Midbrain (tissue), 1 donor: ENCODE data around the gene SEPTIN10.
"Not testable (repeated sequence)": the region's sequence is repeated elsewhere in the genome, so short reads cannot be mapped to it uniquely, and the experiment has no call there.

Experiments
- DNase-seq: peaks from one replicate; lab custom pipeline; 2025; lab: John Stamatoyannopoulos, UW

Gene SEPTIN10

DNA sequence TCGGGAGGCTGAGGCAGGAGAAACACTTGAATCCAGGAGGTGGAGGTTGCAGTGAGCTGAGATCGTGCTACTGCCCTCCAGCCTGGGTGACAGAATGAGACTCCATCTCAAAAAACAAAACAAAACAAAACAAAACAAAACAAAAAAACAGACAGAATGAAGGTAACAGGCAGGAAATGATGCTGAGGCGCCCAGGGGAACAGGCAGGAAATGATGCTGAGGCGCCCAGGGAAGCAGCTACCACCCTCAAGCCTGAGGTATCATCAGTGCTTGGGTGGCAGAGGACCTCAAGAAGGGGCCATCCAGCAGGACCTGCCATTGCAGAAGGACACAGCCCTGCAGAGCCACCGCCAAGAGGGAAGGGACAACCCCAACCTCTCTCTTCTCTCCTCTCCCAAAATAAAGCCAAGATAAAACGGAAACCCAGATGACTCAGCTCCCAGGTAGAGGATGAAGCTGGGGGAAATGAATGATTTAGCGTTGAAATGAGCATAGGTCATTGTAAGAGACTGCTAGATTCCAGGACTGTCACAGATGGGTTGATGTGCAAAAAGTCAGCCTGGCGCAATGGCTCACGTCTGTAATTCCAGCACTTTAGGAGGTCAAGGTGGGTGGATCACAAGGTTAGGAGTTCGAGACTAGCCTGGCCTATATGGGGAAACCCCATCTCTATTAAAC lies 19.7 kb upstream of the SEPTIN10 start:
- DNase-seq: no peak

DNA sequence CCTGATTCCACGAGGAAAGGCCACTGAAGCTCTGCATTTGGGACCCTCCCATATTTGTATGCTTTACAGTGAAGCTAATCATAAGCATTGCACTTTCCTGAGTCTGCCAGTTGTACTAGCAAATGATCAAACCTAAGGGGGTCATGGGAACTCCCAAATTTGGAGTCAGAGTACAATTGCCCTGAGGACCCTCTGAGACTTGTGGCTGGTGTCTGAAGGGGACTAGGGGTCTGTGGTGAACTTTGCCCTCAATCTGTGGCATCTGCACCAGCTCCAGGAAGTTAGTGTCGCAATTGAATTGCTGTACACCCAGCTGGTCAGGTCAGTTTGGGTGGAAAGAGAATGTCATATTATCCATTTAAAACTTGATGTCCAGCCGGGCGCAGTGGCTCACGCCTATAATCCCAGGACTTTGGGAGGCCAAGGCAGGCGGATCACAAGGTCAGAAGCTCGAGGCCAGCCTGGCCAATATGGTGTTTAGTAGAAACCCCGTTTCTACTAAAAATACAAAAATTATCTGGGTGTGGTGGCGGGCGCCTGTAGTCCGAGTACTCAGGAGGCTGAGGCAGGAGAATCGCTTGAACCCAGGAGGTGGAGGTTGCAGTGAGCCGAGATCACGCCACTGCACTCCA lies 18.5 kb upstream of the SEPTIN10 start:
- no peak for DNase-seq

DNA sequence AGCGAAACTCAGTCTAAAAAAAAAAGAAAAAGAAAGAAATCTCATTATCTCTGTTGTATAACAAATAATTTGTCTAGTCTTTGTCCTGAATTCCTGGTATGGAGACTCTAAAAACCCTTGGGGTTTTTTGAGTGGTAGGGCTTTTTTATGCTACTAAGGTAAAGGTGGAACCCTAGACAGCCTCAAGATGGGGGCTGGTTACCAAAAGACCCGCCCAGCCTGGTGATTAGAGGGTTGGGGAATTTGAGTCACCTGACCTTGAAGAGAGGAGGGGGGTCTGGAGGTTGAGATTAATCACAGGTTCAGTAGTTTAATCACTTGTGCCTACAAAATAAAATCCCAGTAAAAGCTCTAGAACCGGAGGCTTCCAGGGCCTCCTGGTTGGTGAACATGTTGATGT lies 18.0 kb upstream of the SEPTIN10 start:
- no peak for DNase-seq

DNA sequence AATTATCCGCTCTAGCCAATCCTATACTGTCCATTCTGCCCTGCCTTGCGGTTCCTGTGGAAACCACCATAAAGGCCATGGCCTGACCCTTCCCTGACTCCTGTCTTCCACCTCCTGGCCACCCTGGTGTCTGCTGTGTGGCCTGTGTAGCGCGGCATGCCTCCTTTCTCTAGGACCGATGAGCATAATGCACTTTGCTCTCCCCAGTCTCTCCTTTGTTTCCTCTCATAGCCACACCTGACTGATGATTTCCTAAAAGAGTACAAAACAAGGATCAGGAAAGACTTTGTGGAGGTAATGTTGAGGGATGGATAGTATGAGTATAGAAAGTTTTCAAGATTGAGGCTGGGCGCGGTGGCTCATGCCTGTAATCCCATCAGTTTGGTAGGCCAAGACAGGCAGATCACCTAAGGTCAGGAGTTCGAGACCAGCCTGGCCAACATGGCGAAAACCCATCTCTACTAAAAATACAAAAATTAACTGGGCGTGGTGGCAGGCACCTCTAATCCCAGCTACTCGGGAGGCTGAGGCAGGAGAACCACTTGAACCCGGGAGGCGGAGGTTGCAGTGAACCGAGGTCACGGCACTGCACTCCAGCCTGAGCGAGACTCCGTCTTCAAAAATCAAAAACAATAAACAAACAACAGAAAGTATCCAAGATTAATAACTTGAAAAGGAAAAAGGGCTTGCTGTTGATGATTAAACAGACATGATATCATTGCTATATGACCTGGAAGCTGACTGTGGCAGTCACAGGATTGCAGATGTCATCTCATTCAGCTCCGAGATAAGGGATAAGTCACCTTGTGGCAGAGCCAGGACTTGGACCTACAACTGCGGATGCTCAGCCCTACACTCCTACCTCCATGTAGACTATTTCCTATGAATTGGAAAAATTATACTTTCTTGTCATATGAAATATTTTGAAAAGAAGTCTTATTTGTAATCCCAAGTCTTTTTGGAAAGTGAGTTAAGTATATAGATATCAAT lies 17.0 kb upstream of the SEPTIN10 start:
- DNase-seq: no peak

DNA sequence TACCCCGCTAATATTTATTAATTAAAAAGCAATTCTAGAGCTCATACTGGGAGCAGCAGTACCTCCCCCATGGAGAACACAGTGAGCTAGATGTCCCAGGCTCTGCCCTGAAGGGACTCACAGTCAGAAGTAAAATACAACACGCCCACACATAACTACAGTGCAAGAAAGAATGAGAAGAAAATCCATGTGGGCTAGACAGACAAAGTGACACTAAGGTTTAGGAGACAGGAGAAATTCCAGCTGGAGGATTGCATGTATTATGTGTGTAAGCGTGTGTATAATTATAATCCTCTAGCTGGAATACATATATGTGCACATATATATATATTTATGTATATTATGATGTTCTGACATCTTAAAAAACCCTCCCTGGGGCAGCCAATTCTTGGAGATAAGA lies 16.1 kb upstream of the SEPTIN10 start:
- DNase-seq: no peak

DNA sequence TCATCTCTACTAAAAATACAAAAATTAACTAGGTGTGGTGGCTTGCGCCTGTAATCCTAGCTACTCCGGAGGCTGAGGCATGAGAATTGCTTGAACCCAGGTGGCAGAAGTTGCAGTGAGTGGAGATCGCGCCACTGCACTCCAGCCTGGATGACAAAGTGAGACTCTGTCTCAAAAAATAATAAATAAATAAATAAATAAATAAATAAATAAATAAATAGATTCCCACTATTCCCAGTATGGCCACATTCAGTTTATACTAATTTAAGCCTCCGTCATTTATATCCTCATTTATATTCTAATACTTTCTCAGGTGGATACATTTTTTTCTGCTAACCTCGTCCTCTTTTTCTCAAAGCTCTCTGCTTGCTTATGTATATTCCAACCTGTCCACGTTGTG lies 14.6 kb upstream of the SEPTIN10 start:
- DNase-seq: not testable (repeated sequence)

DNA sequence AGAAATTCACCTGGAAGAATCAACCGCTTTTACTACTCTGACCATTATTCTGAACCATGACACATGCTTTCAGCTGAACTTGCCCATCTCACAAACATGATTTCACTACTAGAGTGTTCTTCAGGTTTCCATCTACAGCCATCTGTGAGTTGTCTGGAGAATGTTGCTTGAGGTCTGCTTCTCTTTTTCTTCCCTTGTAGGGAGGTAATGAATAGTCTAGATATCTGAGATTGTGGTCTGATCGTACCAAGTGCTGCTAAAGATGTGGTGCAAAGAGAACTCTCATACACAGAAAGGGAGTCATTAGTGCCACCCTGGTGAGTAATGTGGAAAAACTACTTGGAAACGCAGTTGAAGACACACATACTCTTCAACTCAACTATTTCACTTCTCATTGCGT lies 10.6 kb upstream of the SEPTIN10 start:
- no peak for DNase-seq

DNA sequence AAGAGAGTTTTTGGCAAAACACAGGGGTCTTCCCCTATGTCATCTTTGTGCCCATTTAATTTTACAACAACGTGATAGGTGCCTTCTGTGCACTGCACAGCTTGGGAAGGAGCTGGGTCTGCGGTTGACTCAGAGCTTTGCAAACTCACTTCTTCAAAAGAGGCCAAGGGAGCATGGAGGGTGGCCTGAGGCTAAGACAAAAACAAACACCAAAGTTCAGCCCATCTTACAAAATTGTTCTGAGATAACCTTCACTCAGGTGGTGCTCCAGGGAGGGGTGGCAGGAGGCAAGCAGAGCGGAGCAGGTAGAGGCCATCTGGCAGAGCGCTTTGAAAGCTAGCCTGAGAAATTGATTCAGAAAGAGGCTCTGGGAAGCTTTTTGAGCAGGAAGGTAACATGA lies 10.2 kb upstream of the SEPTIN10 start:
- no peak for DNase-seq

DNA sequence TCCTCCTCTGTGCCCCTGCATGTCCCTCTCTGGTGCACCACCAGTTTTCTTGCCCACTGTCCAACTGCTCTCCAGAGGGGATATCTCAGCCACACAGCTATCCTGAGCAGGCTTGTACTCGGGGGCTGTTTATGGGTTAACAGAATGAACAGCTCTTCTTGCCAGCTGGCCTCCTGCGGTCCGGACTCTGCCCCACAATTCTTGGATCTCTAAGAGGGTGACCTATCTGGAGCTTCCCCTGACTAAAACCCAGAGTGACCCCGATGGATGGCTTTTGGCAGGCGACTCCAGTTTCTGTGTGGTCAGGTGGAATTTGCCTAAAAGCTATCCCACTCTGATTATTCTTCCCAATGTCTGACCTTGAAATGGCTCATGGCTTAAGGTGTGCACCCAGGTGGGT lies 9.5 kb upstream of the SEPTIN10 start:
- DNase-seq: no peak

DNA sequence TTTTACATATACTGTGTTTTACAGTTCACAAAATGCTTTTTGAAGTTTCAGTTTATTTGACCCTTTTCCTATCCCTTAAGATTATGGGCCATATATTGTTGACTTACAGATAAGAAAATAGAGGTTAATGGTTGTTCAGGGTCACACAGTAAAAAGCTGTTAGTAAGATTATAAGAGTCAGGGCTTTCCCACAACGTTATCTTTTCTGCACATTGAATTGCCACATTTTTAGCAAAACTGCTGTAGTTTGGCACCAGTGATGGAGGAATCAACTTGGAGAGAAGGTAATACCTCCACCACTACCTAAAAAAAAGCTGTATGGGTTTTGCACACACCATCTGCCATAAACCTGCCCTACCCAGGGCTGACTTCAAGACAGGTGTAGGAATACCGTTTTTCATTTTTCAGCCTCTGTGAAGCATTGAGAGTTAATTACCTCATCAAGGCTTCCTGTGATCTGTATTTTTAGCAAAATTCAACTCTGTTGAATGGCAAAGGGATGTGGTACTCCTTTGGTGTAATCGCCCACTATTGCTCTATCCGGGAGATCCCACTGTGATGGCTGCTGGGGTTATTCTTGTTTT lies 5.4 kb upstream of the SEPTIN10 start:
- DNase-seq: no peak

DNA sequence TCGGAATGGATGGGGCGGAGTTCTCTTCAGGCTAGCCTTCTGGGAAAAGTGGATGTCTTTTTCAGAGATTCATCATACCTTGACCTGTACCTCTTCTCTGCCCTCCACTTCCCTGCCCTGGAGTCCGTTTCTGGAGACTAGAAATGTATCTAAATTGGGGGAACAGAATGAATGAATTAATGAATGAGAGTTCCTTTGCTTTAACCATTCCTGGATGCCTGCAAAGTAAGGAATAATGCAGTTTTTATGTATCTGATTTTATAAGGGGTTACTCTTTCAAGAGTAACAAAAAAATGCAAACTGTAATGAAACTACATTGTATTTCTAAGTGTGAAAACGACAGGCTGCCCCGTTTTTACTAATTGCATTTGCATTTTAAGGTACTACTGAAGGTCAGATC lies 2.4 kb upstream of the SEPTIN10 start:
- DNase-seq: no peak

DNA sequence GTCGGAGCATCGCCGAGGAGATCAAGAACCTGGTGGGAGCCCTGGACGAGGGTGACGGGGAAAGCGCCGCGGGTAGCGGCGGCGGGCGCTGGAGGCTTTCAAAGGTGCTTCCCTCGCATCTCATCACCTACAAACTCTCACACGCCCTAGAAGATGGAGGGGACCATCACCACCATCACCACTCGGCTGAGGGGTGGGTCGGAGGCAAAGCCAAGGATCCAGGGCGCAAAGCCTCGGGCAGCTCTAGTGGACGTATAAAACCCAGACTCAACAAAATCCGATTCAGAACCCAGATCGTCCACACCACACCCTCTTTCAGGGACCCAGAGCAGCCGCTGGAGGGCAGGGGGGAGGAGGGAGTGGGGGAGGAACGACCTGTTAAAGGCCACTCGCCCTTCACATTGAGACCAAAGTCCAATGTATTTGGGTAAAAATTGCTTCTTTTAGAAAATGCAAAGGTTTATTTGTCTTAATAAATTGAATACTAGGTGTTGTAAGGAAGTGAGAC lies 1.9 kb upstream of the SEPTIN10 start:
- DNase-seq: no peak

DNA sequence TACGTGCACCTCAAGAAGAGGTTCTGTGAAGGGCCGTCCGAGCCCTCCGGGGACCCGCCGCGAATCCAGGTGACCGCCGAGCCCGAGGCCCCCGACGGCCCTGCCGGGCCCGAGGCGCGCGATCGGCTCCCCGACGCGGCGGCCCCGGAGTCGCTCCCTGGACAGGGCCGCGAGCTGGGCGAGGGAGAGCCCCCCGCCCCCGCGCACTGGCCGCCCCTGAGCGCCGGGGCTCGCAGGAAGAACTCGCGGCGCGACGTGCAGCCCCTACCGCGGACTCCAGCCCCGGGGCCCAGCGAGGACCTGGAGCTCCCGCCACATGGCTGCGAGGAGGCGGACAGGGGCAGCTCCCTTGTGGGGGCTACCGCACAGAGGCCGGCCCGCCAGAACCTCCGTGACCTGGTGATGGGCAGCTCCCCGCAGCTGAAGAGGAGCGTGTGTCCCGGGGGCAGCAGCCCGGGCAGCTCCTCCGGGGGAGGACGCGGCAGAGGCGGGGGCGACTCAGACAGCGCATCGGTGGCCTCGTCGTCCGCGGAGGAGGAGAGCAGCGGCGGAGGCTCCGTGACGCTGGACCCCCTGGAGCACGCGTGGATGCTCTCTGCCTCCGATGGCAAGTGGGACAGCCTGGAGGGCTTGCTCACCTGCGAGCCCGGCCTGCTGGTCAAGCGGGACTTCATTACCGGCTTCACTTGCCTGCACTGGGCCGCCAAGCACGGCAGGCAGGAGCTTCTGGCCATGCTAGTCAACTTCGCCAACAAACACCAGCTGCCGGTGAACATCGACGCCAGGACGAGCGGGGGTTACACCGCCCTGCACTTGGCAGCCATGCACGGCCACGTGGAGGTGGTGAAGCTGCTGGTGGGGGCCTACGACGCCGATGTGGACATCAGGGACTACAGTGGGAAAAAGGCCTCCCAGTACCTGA lies 1.2 kb upstream of the SEPTIN10 start:
- no peak for DNase-seq

DNA sequence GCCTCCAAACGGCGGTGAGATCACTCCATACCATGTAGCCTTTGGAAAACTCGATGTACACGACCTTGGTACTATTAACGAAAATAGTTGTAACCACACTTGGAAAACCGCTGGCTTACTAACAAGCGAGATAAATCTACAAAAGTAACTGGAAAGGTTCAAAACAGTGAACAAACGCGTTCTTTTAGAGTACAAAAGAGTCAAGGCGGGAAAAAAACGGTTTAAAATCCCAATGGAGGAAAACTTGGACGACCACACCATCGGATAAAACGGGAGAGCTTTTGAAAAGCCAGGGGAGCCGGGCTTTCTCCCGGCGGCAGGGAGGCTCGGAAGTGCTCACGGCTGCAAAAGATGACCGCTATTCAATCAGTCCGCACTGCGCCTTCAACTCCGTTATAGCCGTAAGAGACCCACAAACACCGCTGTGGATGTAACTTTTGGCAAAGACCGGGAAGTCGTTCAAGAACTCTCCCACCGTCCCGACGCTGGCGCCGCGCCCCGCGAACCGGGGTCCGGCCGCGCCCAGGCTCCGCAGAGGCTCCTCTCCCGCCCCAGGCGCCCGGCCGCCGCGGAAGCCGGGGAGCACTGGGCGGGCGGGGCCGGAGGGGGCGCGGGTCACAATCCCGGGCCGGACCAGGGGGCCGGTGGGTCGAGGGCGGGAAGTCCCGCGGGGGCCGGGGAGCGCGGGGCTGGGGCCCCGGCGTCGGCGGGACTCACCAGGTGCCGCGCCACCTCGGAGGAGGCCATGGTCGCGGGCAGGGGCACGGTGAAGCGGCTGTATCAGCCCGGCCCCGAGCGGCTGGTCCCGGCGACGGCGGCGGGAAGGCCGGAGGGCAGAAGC lies 465 bp downstream of the SEPTIN10 start:
- DNase-seq: peak; percentile 30

DNA sequence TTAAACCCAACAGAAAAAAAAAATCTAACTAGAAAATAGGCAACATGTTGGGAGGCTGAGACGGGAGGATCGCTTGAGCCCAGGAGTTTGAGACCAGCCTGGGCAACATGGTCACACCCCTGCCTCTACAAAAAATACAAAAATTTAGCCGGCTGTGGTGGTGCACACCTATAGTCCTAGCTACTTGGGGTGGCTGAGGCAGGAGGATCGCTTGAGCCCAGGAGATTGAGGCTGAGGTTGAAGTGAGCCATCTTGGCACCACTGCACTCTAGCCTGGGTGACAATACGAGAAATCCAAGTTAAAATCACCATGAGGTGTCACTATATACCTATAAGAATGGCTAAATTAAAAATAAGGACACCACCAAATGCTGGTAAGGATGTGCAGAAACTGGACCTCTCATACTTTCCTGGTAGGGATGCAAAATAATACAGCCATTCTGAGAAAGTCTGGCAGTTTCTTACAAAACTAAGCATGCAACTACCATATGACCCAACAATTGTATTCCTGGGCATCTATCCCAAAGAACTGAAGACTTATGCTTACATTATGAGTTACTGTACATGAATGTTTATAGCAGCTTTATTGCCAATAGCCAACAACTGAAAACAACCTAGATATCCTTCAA lies 2.2 kb downstream of the SEPTIN10 start:
- no peak for DNase-seq

DNA sequence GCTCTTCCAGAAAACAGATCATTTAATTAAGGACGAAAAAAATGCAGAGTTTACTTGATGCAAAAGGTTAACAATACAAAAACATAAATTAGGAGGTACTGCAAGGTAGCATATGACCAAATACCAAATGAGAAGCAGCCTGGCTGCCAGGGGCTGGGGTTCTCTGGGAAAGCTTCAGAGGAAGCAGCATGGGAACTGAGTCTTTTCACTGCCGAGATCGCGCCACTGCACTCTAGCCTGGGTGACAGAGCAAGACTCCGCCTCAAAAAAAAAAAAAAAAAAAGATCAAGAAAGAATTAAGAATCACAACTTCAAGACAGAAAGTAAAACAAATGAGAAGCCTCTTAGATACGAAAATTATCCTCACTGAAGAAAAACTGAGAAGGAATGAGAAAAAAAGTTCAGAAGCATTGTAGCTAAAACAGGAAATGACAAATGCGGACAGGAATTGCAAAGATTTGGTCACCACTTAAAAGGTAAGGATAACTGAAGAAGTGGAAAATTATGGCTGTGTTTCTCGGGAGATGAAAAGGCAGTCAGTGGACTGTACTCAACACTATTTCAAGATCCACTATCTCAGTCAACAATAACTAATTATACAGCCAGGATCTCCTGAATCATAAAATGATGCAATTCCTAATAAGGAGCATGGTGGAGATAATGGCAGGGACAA lies 4.3 kb downstream of the SEPTIN10 start:
- no peak for DNase-seq

DNA sequence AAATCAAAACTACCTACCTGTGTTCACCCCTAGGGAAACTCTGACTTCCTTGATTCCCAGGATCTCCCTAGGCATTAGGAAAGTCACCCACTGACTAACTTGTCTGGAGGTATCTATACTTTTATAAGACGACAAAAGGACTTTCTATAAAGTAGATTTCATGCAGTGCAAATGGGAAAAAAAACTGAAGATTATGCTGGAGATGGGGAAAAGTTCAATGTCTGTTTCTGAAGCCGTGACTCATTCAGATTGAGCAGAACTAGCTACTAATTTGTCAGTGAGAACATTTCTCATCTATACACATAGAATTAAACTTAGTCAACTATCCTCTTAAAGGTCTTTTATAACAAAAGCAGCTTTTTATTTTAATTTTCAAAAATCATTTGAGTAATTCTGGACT lies 6.0 kb downstream of the SEPTIN10 start:
- no peak for DNase-seq

DNA sequence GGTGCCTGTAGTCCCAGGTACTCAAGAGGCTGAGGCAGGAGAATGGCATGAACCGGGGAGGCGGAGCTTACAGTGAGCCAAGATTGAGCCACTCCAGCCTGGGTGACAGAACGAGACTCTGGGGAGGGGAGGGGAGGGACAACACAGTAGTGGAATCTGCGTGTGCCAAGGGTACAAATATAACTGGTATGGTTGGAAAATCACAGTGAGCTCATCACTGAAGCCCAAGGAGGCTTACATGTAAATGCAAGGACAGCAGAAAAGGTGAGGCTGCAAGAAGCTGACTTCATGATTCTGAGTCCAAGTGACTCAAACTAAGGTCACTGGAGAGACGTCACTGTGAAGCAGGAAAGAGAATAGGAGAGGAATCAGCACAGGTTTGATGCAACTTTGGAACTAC lies 9.2 kb downstream of the SEPTIN10 start:
- no peak for DNase-seq

DNA sequence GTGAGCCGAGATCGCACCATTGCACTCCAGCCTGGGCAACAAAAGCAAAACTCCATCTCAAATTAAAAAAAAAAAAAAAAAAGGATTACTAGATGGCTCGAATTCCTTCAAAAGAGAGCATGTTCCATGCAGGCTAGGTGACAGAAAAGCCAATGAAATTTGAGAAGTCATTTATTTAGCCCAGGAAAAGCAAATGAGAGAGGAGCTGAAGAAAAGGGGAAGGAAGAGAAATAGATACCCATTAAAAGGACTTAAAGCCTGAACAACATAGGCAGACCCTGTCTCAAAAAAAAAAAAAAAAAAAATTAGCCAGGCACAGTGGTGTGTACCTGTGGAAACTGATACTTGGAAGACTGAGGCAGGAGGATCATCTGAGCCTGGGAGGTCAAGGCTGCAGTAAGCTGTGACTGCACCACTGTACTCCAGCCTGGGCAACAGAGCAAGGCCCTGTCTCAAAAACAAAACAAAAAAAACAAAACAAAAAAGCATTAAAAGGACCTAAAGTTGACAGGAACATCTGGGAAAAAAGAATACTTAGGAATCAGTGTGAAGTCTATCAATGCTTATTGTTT lies 11.1 kb downstream of the SEPTIN10 start:
- DNase-seq: no peak
